ENCODE results near the gene ILK. TPM values are rescaled to one million over a fixed set of nuclear protein-coding genes. Genes with fewer than 3 reads are reported as not detected.

The ILK gene
- total and polyA plus RNA-seq, 2 donors (not counting 3 experiments of a cell fraction or from before 2014, with no cell fraction given) = 221 to 296 TPM

GRCh38 chr11:6565325-6565724 lies 38.2 kb upstream of the ILK start:
- no peaks in the 10 kb centered on the region for H3K9me3 ChIP-seq (replicated peaks; ENCODE audit: control insufficient read depth, insufficient read depth, low read length)
- DNase-seq (ENCODE audit: low read depth, low spot score) = no peak
- no peak overlapping the region for H3K9ac ChIP-seq (replicated peaks; ENCODE audit: extremely low read depth, insufficient read depth, low read length)
- TF ChIP-seq POLR2A (IDR thresholded peaks at IDR 0.05; ENCODE audit: low read depth, low read length) (no peak), FOS (IDR thresholded peaks at IDR 0.05; ENCODE audit: borderline replicate concordance, insufficient read depth, low read length) (no peak), GATA2 (IDR thresholded peaks at IDR 0.05; ENCODE audit: insufficient read depth, insufficient read length, low read depth, low read length) (no peak), EZH2 (IDR thresholded peaks at IDR 0.05; ENCODE audit: borderline replicate concordance, low read depth, low read length, severe bottlenecking) (no peak), CTCF (IDR thresholded peaks at IDR 0.05; ENCODE audit: extremely low read depth in 1 of 2, insufficient read depth in 1 of 2, low read depth in 1 of 2, low read length in 2 of 2) (no peak), JUN (IDR thresholded peaks at IDR 0.05; ENCODE audit: borderline replicate concordance, insufficient read depth, insufficient read length, low read depth) (no peak), MAX (IDR thresholded peaks at IDR 0.05; ENCODE audit: insufficient read depth, insufficient read length) (no peak), POLR2AphosphoS5 (IDR thresholded peaks at IDR 0.05; ENCODE audit: insufficient read depth, low read depth, low read length) (no peak), MYC (IDR thresholded peaks at IDR 0.05; ENCODE audit: low read depth, low read length) (no peak)
- no peak overlapping the region for H3K4me2 ChIP-seq (ENCODE audit: insufficient read depth, low read length)
- H3K36me3 ChIP-seq (ENCODE audit: control insufficient read depth in 2 of 2, extremely low read depth in 1 of 2, insufficient read depth in 2 of 2, low read length in 2 of 2) = no peaks in the 10 kb centered on the region
- ChIA-PET POLR2A (no interaction called here), CTCF (interaction anchor here (0.7 to 1.1 kb wide), 3 partner anchors 34 to 186 kb away, joined by 3 to 4 read pairs (median 3); partner anchors contain the start of gene MRPL17)
- H3K9me1 ChIP-seq (replicated peaks; ENCODE audit: control insufficient read depth, extremely low read depth, insufficient read depth, low read length) = no peaks in the 10 kb centered on the region
- intact Hi-C loops (cut with micrococcal nuclease) = no loop called here
- H3K27me3 ChIP-seq (ENCODE audit: control insufficient read depth in 2 of 2, insufficient read depth in 2 of 2, low read length in 2 of 2) = no peaks in the 10 kb centered on the region
- H4K20me1 ChIP-seq (replicated peaks; ENCODE audit: control insufficient read depth, extremely low read depth, insufficient read depth, low read length) = no peaks in the 10 kb centered on the region
- peaks cover 6% of the 10 kb centered on the region for H3K4me1 ChIP-seq (ENCODE audit: control insufficient read depth, extremely low read depth, insufficient read depth, low read length)
- no peak overlapping the region for H3K4me3 ChIP-seq (replicated peaks in 1 of 3; ENCODE audit: insufficient read depth in 1 of 3, low read depth in 1 of 3, low read length in 3 of 3)
- no TSS peak for BruUV-seq (replicated peaks)
- no peaks in the 10 kb centered on the region for H3K79me2 ChIP-seq (ENCODE audit: control insufficient read depth, insufficient read depth, low read length)
- no peak for FAIRE-seq
- H3K27ac ChIP-seq (ENCODE audit: insufficient read depth, low read depth, low read length) = no peak overlapping the region
- dilution Hi-C loops (cut with MboI; ENCODE audit: extremely low pct_ligation_motif_present, low sequenced_read_pairs) = no loop called here
- H2AFZ ChIP-seq (ENCODE audit: low read depth, low read length) = no peak overlapping the region

All from endothelial cell of umbilical vein (primary cell).